ENCODE results near the gene CARD8.
"Not testable (repeated sequence)": the region's sequence is repeated elsewhere in the genome, so short reads cannot be mapped to it uniquely, and the experiment has no call there.

CARD8 gene, protein sequence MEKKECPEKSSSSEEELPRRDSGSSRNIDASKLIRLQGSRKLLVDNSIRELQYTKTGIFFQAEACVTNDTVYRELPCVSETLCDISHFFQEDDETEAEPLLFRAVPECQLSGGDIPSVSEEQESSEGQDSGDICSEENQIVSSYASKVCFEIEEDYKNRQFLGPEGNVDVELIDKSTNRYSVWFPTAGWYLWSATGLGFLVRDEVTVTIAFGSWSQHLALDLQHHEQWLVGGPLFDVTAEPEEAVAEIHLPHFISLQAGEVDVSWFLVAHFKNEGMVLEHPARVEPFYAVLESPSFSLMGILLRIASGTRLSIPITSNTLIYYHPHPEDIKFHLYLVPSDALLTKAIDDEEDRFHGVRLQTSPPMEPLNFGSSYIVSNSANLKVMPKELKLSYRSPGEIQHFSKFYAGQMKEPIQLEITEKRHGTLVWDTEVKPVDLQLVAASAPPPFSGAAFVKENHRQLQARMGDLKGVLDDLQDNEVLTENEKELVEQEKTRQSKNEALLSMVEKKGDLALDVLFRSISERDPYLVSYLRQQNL

DNA sequence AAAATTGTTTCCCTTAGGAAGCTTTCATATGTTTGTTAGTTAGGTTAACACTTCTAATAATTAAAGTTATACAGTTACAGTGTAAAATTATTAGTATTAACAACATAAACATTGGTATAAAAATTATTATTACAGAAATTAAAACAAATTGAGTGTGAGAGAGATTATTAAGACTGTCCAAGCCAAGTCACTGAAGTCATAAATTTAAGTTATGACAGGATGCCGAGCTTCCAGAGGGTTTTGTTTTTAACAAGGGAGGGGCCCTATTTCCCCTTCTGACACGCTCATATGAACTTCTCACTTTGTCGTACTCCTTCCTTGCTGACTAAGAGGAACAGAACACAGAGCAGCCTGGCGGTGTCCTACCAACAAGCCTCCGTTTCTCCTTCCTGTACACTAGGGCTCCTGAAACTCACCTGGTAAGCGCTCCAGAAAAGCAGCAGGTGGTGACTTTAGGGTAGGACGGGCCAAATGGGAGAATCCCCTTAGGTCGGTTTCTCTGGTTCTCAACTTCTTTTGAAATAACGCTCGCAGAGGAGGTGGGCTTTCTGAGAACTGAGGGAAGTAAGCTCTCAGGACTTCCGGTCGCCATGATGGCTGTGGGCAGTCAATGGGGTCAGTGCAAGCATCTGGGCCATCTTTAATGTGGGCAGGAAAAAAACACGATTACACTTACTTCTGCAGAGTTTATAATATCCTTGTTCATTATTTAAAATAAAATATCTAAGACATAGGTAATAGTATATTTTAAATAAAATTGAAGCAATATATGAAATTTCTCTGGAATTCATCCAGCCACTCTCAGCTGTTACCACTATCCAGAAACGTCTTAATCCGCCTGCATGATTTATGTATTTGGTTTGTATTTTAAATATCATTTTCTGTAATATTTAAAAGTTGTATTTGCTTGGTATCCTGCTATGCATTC, at the start of gene CARD8:
CARD8 (minus strand) TSS at position 537 of the 928 bp plus-strand sequence. CDS start 14,892 bp downstream, outside the sequence.
- ATAC-seq (peak; percentile 87), DNase-seq (peak; percentile 79)

DNA sequence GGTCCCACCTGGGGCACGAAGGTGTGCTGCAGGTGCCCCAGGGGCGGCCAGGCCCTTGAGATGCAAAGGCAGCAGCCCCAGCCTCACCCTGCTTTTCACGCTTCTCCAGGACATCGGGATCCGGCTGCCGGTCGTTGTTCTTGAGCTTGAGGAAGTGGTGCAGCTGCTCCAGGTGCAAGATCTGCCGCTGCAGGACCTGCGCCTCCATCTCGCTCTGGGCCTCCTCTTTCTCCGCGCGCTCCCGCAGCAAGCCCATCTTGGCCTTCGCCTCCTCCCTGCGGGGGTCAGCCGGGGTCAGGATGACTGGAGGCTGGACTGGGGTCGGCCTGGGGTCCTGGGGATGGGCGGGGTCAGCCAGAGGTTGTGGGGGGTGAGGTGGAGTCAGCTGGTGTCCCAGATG, 48.2 kb upstream of the CARD8 start:
- no peak for ATAC-seq
- no peak for DNase-seq

DNA sequence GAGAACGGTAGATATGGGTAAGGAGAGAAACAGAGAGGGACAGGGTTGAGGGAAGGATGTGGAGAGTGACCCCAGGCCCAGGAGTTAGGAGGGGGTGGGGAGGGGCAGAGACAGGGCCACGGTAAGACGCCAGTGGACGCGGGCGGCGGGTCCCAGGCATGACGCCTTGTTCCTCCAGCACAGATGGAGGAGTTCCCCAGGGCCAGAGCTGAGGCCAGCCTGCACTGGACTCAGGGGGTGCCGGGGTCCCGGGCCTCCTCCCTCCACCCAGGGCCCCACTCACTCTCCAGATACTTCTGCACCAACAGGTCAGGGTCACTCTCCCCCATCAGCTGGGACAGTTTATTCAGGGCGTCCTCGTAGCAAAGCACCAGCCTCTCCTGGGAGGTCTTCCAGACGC, 47.7 kb upstream of the CARD8 start:
- ATAC-seq, result peak; percentile 14
- DNase-seq, result no peak

DNA sequence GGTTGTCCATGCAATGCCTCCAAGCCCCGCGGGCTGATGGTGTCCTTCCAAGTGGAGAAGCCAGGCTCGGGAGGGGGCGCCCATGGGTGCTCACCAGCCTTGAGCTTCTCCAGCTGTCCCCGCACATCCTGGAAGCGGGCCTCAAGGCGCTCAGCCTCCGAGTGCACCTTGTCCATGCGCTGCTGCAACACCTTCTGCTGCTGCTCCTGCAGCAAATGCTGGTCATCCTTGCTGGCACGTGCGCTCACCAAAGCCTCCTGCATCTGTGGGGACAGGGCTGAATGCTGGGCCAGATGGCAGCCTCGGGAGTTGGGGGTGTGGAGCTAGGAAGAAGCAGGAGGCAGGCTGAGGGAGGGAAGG, 46.9 kb upstream of the CARD8 start:
- DNase-seq (no peak), ATAC-seq (no peak)

DNA sequence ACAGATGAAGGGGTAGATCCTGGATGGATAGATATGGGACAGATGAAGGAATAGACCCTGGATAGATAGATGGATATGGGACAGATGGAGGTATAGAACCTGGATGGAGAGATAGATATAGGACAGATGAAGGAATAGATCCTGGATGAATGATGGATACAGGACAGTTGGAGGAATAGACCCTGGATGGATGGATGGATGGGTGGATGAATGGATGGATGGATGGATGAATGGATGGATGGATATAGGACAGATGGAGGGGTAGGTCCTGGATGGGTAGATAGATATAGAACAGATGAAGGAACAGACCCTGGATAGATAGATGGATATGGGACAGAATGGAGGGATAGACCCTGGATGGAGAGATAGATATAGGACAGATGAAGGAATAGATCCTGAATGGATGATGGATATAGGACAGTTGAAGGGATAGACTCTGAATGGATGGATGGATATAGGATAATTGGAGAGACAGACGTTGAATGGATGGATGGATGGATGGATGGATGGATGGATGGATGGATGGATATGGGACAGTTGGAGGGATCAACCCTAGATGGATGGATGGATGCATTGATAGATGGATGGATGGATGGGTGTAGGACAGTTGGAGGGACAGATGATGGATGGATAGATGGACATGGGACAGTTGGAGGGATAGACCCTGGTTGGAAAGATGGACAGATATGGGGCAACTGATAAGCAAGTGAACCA, 46.3 kb upstream of the CARD8 start:
- no peak for DNase-seq

DNA sequence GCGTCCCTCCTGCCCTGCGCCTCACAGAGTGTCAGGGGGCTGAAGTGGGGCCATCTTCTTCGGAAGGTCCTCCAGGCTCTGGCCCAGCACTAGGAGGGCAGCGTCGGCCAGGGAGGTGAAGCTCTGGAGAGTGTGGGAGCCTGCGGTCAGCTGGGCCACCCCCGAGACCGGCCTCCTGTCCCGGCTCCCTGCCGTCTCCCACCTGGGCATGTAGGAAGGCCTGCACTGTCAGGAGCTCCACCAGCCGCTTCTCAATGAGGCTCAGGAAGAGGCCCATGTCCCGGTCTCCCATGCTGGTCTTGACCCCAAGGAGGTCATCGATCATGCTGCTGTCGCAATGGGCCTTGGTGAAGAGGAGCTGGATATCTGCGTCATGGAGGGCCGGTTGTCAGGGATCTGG, 42.3 kb upstream of the CARD8 start:
- ATAC-seq (no peak), DNase-seq (no peak)

More for the DNA sequence above, 46.3 kb upstream of the CARD8 start:
- no peak for ATAC-seq

DNA sequence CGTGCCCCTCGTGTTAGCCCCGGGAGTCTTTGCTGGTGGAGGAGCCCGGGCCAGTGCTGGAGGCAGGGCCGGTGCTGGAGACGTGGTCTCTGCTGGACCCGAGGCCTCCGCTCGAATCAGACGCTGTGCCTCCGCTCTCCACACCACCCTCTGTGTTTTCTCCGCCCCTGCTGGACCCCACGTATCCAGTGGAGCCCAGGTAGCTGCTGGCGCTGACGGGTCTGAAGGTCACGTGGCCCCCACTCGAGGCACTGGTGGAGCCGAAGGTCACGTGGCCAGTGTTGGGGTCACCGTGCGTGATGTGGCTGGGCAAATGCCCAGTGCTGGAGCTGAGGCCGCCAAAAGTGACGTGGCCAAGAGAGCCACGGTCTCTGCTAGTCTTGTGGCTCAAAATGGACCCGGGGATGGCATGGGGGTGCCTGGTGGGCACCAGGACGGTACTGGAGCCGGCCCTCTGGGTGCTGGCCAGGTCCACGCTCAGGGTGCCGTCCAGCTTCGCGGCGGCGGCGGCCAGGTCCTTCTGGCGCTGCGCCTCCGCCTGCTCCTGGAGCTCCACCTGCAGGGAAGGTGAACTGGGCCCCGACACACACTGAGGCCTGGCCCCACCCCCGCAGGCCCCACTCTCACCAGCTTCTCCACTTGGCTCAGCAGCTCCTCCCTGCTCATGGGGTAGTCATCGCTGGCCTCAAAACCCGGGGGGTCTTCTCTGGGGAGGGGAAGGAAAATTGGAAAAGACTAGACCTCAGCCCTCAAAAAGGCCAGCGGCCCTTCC, 41.4 kb upstream of the CARD8 start:
- ATAC-seq (peak; percentile 23), DNase-seq (no peak)

DNA sequence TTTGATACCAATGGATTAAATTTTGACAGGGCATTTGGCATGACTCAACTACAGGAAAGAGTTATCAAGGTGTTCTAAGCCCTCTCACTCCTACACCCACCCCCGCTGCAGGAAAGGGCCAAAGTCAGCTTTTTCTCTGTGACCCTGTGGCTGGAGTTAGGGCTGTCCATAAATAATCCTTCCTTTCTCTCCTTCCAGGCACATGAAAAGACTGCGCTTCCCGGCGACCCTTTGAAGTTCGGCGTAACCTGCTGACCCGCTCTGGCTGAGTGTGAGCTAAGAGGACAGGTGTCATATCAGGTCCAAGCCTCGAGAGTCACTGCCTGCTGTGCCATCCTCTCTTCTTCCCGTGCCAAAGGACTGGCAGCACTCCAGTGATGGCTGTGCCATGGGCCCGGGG, 39.7 kb upstream of the CARD8 start:
- no peak for DNase-seq

DNA sequence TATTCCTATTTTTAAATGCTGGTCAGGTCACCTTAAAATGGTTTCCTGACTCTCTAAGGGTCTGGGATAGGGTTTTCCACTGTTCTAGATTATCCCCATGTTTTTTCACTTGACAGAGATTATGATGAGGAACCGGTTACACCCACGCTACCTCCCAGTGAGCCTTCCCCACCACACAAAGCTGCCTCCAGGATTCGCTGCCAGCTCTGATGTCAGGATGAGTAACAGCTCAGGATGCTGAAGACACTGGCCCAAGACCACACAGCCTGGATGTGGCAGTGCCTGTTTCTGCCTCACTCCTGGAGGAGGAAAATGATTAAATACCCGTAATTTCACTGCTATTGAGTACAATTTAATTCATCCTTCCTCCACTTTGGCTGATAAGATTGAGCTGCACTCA, 37.1 kb upstream of the CARD8 start:
- DNase-seq (no peak), ATAC-seq (no peak)

More for the DNA sequence above, 39.7 kb upstream of the CARD8 start:
- no peak for ATAC-seq

DNA sequence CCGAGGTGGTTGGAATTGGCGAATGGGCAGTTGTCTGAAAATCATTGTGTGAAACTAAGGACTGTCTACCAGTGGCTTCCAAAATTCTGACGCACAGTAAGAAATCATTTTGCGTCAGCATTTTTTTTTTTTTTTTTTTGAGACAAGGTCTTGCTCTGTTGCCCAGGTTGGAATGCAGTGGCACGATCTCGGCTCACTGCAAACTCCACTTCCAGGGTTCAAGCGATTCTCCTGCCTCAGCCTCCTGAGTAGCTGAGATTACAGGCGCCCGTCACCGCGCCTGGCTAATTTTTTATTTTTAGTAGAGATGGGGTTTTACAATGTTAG, 35.7 kb upstream of the CARD8 start:
- ATAC-seq, DNase-seq: not testable (repeated sequence)

DNA sequence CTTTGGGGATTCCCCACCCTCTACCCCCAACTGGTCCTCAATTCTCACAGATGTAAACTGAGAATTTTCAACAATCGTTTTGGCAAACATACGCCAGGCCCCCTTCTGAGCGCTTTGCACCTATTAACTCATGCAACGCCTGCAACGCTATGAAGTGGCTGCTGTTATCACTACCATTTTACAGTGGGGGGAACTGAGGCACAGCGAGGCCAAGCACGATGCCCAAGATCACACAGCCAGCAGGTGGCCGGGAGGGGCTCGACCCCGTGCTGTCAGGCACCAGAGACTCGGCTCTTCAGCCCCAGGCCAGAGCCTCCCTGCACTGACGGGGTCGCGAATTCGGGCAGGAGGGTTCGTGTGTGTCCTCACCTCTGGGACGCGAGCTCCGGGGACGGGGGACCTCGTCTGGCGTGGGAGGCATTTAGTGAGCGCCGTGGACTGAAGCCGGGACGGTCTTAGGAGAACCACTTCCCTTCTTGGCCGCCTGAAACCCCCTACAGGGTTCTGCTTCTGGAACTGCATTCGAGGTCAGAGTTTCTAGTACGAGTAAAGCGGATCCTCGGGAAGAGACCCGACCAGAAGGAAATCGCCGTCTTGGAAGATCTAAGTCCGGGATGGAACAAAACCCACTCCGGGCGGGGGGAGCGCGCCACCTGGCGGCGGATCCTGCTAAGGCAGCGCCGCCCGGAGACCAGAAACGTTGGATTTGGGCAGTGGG, 35.2 kb upstream of the CARD8 start:
- DNase-seq, result peak; percentile 77
- ATAC-seq, result peak; percentile 46

DNA sequence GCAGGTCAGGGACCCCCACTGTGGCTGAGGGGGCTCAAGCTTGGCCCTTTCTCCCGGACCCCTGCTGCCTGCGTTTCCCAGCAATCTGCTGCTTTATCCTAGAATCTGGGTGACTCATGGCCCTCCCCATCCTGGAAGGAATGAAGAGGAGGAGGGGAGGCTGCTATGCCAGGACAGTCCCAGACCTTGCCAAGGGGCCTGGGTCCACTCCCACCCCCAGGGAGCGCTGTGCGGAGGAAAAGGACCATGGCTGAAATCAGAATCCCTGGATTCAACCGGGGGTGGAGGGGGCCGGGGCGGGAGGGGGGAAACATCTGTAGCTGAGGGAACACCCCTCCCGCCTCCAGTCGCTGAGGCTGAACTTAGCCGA, 34.7 kb upstream of the CARD8 start:
- DNase-seq (no peak), ATAC-seq (no peak)

DNA sequence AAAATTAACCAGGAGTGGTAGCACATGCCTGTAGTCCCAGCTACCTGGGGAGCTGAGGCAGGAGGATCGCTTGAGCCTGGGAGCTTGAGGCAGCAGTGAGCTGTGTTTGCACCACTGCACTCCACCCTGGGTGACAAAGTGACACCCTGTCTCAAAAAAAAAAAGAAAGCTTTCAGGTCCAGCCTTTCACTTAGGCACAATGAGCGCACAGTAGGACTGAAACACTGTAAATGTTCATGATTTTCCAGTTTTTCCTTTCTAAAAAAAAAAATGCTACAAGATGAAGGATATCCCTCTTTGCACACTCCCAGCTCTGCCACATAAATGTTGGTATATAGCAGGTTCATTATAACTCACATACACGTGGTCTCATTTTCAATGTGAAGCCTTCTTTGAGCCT, 32.0 kb upstream of the CARD8 start:
- no peak for ATAC-seq
- DNase-seq, result no peak

DNA sequence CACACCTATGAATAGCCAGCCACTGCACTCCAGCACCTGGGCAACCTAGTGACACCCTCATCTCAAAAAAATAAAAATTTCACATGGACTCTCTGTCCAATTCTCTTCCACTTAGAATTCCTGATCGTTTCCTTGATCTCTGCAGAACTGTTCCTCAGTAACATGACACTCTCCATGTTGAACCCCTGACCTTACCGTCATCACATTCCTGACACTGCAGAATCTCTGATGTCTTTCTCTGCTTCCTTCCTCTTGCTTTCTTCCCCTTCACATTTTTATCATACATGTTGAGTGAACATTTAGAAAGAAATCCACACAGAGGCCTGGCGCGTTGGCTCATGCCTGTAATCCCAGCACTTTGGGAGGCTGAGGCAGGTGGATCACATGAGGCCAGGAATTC, 29.2 kb upstream of the CARD8 start:
- ATAC-seq, result no peak
- DNase-seq, result no peak

DNA sequence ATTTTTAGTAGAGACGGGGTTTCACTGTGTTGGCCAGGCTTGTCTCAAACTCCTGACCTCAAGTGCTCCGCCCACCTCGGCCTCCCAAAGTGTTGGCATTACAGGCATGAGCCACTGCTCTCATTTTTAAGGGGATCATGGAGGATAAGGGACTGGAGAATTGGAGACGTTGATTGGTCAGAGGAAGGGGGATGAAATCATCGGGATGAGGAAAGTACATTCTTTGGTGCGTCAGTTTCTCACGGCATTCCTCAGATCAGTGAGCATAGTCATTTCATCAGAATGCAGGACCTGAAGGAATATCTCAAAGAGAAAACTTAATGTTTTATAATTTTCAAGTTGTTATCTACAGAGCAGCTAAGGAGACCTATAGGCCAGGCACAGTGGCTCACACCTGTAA, 28.2 kb upstream of the CARD8 start:
- ATAC-seq, result no peak
- no peak for DNase-seq

DNA sequence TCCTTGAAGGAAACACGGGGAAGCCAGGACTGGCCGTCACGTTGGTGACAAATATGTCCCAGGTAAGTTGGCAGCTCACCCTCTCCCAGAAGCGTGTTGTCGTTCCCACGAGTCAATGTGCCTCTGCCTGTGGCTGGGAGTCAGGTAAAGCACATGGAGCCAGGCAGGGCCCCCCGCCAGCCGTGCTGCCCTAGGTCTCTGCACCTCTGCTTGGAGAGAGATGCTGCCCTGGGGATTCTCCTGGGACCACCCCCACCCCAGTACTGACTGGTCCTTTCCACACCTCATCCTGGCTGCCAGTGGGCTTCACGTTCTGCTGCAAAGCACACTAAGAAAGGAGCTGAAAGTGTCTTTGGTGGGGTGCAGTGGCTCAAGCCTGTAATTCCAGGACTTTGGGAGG, 24.0 kb upstream of the CARD8 start:
- ATAC-seq (no peak), DNase-seq (no peak)

DNA sequence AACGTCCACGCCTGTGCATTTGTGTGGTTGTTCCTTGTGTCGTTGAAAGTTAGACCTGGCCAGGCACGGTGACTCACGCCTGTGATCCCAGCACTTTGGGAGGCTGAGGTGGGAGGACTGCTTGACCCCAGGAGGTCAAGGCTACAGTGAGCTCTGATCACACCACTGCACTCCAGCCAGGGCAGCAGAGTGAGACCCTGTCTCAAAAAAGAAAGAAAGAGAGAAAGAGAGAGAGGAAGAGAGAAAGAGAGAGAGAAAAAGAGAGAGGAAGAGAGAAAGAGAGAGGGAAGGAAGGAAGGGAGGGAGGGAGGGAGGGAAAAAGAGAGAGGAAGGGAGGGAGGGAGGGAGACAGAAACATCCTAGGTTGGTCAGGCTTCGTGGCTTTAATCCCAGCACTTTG, 19.2 kb upstream of the CARD8 start:
- ATAC-seq (no peak), DNase-seq (no peak)

DNA sequence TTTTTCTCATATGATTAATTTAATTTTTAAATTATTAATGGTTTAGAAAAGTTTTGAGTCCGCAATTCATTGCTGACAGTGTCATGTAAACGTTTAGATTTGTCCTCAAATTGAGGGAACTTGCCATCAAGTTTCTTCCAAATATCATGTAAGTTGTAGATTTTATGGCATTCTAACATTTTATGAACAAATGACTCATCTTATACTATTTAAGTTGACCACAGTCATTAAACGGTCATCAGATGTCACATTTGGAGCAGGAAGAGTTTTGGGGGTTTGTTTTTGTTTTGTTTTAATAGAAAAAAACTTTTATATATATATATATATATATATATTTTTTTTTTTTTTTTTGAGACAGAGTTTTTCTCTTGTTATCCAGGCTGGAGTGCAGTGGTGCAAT, 18.5 kb upstream of the CARD8 start:
- DNase-seq (no peak), ATAC-seq (no peak)

DNA sequence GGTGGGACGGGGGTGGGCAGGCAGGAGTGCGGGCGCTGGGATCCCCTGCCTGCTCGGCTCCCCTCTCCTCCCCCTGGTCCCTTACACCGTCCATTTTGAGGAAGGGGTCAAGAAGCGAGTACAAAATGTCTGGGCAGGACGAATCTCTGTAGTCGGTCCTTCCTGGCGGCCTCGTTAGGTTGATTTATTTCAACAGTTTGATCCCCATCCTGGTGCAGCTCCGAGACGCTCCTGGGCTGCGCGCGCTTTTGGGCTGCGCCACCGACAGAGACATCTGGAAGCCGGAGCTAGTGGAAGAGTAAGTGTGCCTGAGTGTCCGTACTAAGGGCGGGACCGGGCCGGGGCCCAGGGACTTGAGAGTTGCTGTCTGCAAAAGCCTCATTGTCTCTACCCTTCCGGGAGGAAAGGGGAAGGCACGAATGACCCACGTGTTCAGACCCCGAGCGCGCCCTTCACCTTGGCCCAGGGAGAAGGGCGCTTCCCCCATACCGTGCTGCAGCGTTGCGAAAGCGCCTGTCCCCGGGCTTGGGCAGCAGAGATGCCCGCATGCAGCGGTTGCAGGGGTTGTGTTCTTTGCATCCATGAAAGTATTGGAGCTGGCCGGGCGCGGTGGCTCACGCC, 15.9 kb upstream of the CARD8 start:
- peak; percentile 64 for ATAC-seq

DNA sequence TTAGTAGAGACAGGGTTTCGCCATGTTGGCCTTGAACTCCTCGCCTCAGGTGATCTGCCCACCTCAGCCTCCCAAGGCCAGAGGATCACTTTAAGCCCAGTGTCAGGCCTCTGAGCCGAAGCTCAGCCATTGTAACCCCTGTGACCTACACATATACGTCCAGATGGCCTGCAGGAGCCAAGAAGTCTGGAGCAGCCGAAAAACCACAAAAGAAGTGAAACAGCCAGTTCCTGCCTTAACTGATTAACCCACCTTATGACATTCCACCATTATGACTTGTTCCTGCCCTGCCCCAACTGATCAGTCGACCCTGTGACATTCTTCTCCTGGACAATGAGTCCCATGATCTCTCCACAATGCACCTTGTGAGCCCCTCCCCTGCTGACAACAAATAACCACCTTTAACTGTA, 13.9 kb upstream of the CARD8 start:
- not testable (repeated sequence) for ATAC-seq, DNase-seq

More for the DNA sequence above, 15.9 kb upstream of the CARD8 start:
- peak; percentile 26 for DNase-seq
